Endothelial cell of umbilical vein (primary cell): ENCODE measurements around the gene CD46. TPM values are rescaled to one million over a fixed set of nuclear protein-coding genes. Genes with fewer than 3 reads are reported as not detected.
A peak's percentile ranks its signal among the peaks of the same experiment; 100 is the strongest.

Experiments used
- BruUV-seq: library from RNA; stranded (reverse); fragments of 400-500 nt; replicated peaks from 2 replicates; lab custom pipeline; 2021; lab: Mats Ljungman, UMichigan
- CTCF ChIA-PET: fragments of 300-600, 350-600 bp; sonication (Branson Sonifier 250); formaldehyde crosslinking; loops from one replicate; lab custom pipeline; 2021; ENCODE audit warnings: antibody characterized with exemption, inconsistent platforms; lab: Charles Lee
- POLR2A ChIA-PET: fragments of 300-600, 350-600 bp; sonication (Branson Sonifier 250); formaldehyde crosslinking; loops from one replicate; lab custom pipeline; 2021; ENCODE audit warnings: antibody characterized with exemption, inconsistent platforms; lab: Charles Lee
- DNase-seq: peaks from one replicate; pipeline ENCODE4 v3.0.0-alpha.2; 2011; ENCODE audit warnings: low read depth, low spot score
- FAIRE-seq: peaks from 2 replicates; lab custom pipeline; 2011; peaks lifted over from hg19 to GRCh38; lab: Jason Lieb, UNC
- H2AFZ ChIP-seq: 2 replicates; pipeline ENCODE4 v1.6.0; 2012; ENCODE audit warnings: low read depth, low read length, control low read depth, inconsistent platforms
- H3K27ac ChIP-seq: 2 replicates; pipeline ENCODE4 v1.5.1; 2011; ENCODE audit warnings: low read depth, mild to moderate bottlenecking, control low read depth, low read length, moderate library complexity; ENCODE audit not compliant: insufficient read depth
- H3K27me3 ChIP-seq, 2 experiments: 2 replicates each; pipeline versions ENCODE4 v1.6.0 to v1.6.1; 2011; ENCODE audit warnings: low read length in 2 of 2, mixed read lengths in 1 of 2; ENCODE audit not compliant: control insufficient read depth in 2 of 2, insufficient read depth in 2 of 2
- H3K36me3 ChIP-seq, 2 experiments: 2 replicates in 1 of 2; 3 replicates in 1 of 2; pipeline ENCODE4 v1.5.1; 2011; ENCODE audit warnings: low read length in 2 of 2, mild to moderate bottlenecking in 1 of 2, moderate library complexity in 1 of 2; ENCODE audit not compliant: control insufficient read depth in 2 of 2, insufficient read depth in 2 of 2; ENCODE audit errors: extremely low read depth in 1 of 2
- H3K4me1 ChIP-seq: 3 replicates; pipeline ENCODE4 v1.5.1; 2011; ENCODE audit warnings: mild to moderate bottlenecking, low read length; ENCODE audit not compliant: control insufficient read depth, insufficient read depth; ENCODE audit errors: extremely low read depth
- H3K4me2 ChIP-seq: 2 replicates; pipeline ENCODE4 v1.6.1; 2011; ENCODE audit warnings: low read length, control low read depth, mixed read lengths; ENCODE audit not compliant: insufficient read depth
- H3K4me3 ChIP-seq, 3 experiments: fragments of 200-600 bp in 1 of 3; sonication (generic), shearing (Covaris generic) in 1 of 3; replicated peaks in 1 of 3; 2 replicates each; pipeline ENCODE4 v1.5.1; 2011 to 2016; ENCODE audit warnings: control low read depth in 3 of 3, low read length in 3 of 3, mild to moderate bottlenecking in 2 of 3, inconsistent platforms in 1 of 3, low read depth in 1 of 3, moderate library complexity in 1 of 3; ENCODE audit not compliant: insufficient read depth in 1 of 3
- H3K79me2 ChIP-seq: 2 replicates; pipeline ENCODE4 v1.6.0; 2012; ENCODE audit warnings: low read length, inconsistent platforms; ENCODE audit not compliant: control insufficient read depth, insufficient read depth
- H3K9ac ChIP-seq: replicated peaks from 2 replicates; pipeline ENCODE3; 2011; ENCODE audit warnings: low read length, control low read depth; ENCODE audit not compliant: insufficient read depth; ENCODE audit errors: extremely low read depth
- H3K9me1 ChIP-seq: replicated peaks from 3 replicates; pipeline ENCODE4 v1.6.0; 2011; ENCODE audit warnings: mild to moderate bottlenecking, low read length; ENCODE audit not compliant: control insufficient read depth, insufficient read depth; ENCODE audit errors: extremely low read depth
- H3K9me3 ChIP-seq: replicated peaks from 2 replicates; pipeline ENCODE4 v1.5.1; 2012; ENCODE audit warnings: low read length, inconsistent platforms; ENCODE audit not compliant: control insufficient read depth, insufficient read depth
- H4K20me1 ChIP-seq: replicated peaks from 2 replicates; pipeline ENCODE3; 2011; ENCODE audit warnings: mild to moderate bottlenecking, low read length; ENCODE audit not compliant: control insufficient read depth, insufficient read depth; ENCODE audit errors: extremely low read depth
- CTCF ChIP-seq, 2 donors: IDR thresholded peaks; 1 replicate in 1 of 2; 2 replicates in 1 of 2; pipeline ENCODE4 v1.5.1; 2011; ENCODE audit warnings: low read length in 2 of 2, mild to moderate bottlenecking in 2 of 2, moderate library complexity in 2 of 2, control low read depth in 1 of 2, inconsistent platforms in 1 of 2, low read depth in 1 of 2; ENCODE audit not compliant: insufficient read depth in 1 of 2; ENCODE audit errors: extremely low read depth in 1 of 2
- EZH2 ChIP-seq: IDR thresholded peaks from 2 replicates; pipeline ENCODE4 v1.6.1; 2012; ENCODE audit warnings: borderline replicate concordance, low read depth, mild to moderate bottlenecking, moderate library complexity, low read length, inconsistent platforms; ENCODE audit not compliant: severe bottlenecking
- FOS ChIP-seq: IDR thresholded peaks from 2 replicates; pipeline ENCODE4 v1.6.1; 2011; ENCODE audit warnings: mild to moderate bottlenecking, low read length, moderate library complexity, borderline replicate concordance; ENCODE audit not compliant: insufficient read depth
- GATA2 ChIP-seq: IDR thresholded peaks from 2 replicates; pipeline ENCODE4 v1.7.0; 2011; ENCODE audit warnings: low read depth, mild to moderate bottlenecking, moderate library complexity, mixed read lengths, low read length; ENCODE audit not compliant: insufficient read length, insufficient read depth
- JUN ChIP-seq: IDR thresholded peaks from 2 replicates; pipeline ENCODE4 v1.6.1; 2011; ENCODE audit warnings: borderline replicate concordance, low read depth; ENCODE audit not compliant: insufficient read length, insufficient read depth
- MAX ChIP-seq: IDR thresholded peaks from 2 replicates; pipeline ENCODE4 v1.6.1; 2011; ENCODE audit not compliant: insufficient read depth, insufficient read length
- dilution Hi-C: fragments of 300-500 bp; cut with MboI; formaldehyde crosslinking; loops from one replicate; pipeline ENCODE4 v1.15.0; 2019; ENCODE audit warnings: low sequenced_read_pairs; ENCODE audit not compliant: extremely low pct_ligation_motif_present
- intact Hi-C: fragments of 100-400 bp; cut with micrococcal nuclease; formaldehyde crosslinking; loops from one replicate; pipeline ENCODE4 v1.10.0; 2022
- polyA plus RNA-seq, 4 experiments: library from polyadenylated mRNA; depleted of rRNA in 3 of 4; stranded (reverse) in 3 of 4; unstranded in 1 of 4; fragments of >200 nt; gene quantifications; 2 replicates each; pipeline versions ENCODE4 v1.2.1 to v1.2.3, GENCODE V29; 2011 to 2012; ENCODE audit warnings: missing spikeins in 1 of 4
- total RNA-seq: library from RNA; stranded (reverse); gene quantifications from 2 replicates; pipeline ENCODE4 v1.2.3, GENCODE V29; 2021

CD46 gene
- total and polyA plus RNA-seq, 2 donors (not counting 3 experiments of a cell fraction or from before 2014, with no cell fraction given) = 134 to 256 TPM

- H4K20me1 ChIP-seq = no peaks in the 10 kb centered on the region
- ChIA-PET CTCF (interaction anchor here (2.4 to 21.9 kb wide), 6 partner anchors 9 to 136 kb away, joined by 14 to 634 read pairs (median 45); no protein-coding TSS in a partner anchor), POLR2A (interaction anchor here (1.2 kb wide), 1 partner anchor 16 kb away, joined by 3 read pairs; no protein-coding TSS in a partner anchor)
- intact Hi-C loops (loop anchor here (1.0 to 5.0 kb wide), 7 partner anchors 20 to 414 kb away; partner anchors contain the start of gene PLXNA2), dilution Hi-C loops (no loop called here)
- BruUV-seq = no TSS peak
- H3K36me3 ChIP-seq = peaks cover 0 to 3% of the 10 kb centered on the region in 2 experiments
- no peak overlapping the region for H3K4me3 ChIP-seq
- H3K79me2 ChIP-seq = peaks cover 52% of the 10 kb centered on the region
- H3K9me1 ChIP-seq = no peaks in the 10 kb centered on the region
- no peak for DNase-seq
- no peak overlapping the region for H3K9ac ChIP-seq
- peak overlapping the region; percentile 14 for H3K27ac ChIP-seq
- no peak overlapping the region for H2AFZ ChIP-seq
- peaks cover 45% of the 10 kb centered on the region for H3K4me1 ChIP-seq
- H3K4me2 ChIP-seq = no peak overlapping the region
- H3K9me3 ChIP-seq = no peaks in the 10 kb centered on the region
- FAIRE-seq = no peak
- no peaks in the 10 kb centered on the region for H3K27me3 ChIP-seq
- TF ChIP-seq JUN (no peak), MAX (no peak), GATA2 (no peak), FOS (no peak), EZH2 (no peak), CTCF (IDR thresholded peaks at IDR 0.05; ENCODE audit: extremely low read depth in 1 of 2, insufficient read depth in 1 of 2, low read depth in 1 of 2, low read length in 2 of 2) (no peak)
Measured at GRCh38 chr1:207828046-207828445, 76.2 kb downstream of the CD46 start.
